ENCODE measurements around the gene KBTBD7. TPM values are rescaled to one million over a fixed set of nuclear protein-coding genes. Genes with fewer than 3 reads are reported as not detected.

KBTBD7 gene
- total and polyA plus RNA-seq, 2 donors (not counting 3 experiments of a cell fraction or from before 2014, with no cell fraction given), result 2.1 to 4.4 TPM

DNA sequence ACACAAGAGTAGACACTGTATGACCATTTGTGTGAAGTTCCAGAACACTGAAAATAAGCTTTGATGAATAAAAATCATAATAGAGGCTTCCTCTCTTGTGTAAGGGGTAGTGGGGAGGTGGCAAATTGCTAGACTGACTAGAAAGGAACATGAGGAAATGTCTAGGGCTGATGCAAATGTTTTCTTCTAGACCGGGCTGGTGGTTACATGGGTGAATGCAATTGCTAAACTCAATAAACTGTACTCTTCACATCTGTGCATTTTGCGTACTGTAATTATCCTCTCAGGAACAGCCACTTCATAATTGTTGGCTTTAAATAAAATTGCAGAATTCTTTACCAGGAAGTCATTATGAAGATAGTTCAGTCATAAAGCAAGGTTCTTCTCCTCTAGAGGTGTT lies 5.2 kb upstream of the KBTBD7 start:
- H3K79me2 ChIP-seq (ENCODE audit: control insufficient read depth, insufficient read depth, low read length), result no peaks in the 10 kb centered on the region
- dilution Hi-C loops (cut with MboI; ENCODE audit: extremely low pct_ligation_motif_present, low sequenced_read_pairs), result no loop called here
- H3K9ac ChIP-seq (replicated peaks; ENCODE audit: extremely low read depth, insufficient read depth, low read length), result no peak overlapping the region
- H3K4me3 ChIP-seq (replicated peaks in 1 of 3; ENCODE audit: insufficient read depth in 1 of 3, low read depth in 1 of 3, low read length in 3 of 3), result no peak overlapping the region
- H4K20me1 ChIP-seq (replicated peaks; ENCODE audit: control insufficient read depth, extremely low read depth, insufficient read depth, low read length), result no peaks in the 10 kb centered on the region
- FAIRE-seq (no peak), DNase-seq (ENCODE audit: low read depth, low spot score) (no peak)
- H2AFZ ChIP-seq (ENCODE audit: low read depth, low read length), result no peak overlapping the region
- peaks cover 4% of the 10 kb centered on the region for H3K4me1 ChIP-seq (ENCODE audit: control insufficient read depth, extremely low read depth, insufficient read depth, low read length)
- no TSS peak for BruUV-seq (replicated peaks)
- ChIA-PET CTCF (interaction anchor here (1.8 kb wide), 1 partner anchor 21 kb away, joined by 8 read pairs; no protein-coding TSS in a partner anchor), POLR2A (no interaction called here)
- no peak overlapping the region for H3K4me2 ChIP-seq (ENCODE audit: insufficient read depth, low read length)
- H3K27ac ChIP-seq (ENCODE audit: insufficient read depth, low read depth, low read length), result no peak overlapping the region
- H3K36me3 ChIP-seq (ENCODE audit: control insufficient read depth in 2 of 2, extremely low read depth in 1 of 2, insufficient read depth in 2 of 2, low read length in 2 of 2), result no peaks in the 10 kb centered on the region
- TF ChIP-seq POLR2AphosphoS5 (IDR thresholded peaks at IDR 0.05; ENCODE audit: insufficient read depth, low read depth, low read length) (no peak), MYC (IDR thresholded peaks at IDR 0.05; ENCODE audit: low read depth, low read length) (no peak), FOS (IDR thresholded peaks at IDR 0.05; ENCODE audit: borderline replicate concordance, insufficient read depth, low read length) (no peak), GATA2 (IDR thresholded peaks at IDR 0.05; ENCODE audit: insufficient read depth, insufficient read length, low read depth, low read length) (no peak), POLR2A (IDR thresholded peaks at IDR 0.05; ENCODE audit: low read depth, low read length) (no peak), JUN (IDR thresholded peaks at IDR 0.05; ENCODE audit: borderline replicate concordance, insufficient read depth, insufficient read length, low read depth) (no peak), EZH2 (IDR thresholded peaks at IDR 0.05; ENCODE audit: borderline replicate concordance, low read depth, low read length, severe bottlenecking) (no peak)
- TF ChIP-seq, protein P1, sequence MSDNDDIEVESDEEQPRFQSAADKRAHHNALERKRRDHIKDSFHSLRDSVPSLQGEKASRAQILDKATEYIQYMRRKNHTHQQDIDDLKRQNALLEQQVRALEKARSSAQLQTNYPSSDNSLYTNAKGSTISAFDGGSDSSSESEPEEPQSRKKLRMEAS (IDR thresholded peaks at IDR 0.05; ENCODE audit: insufficient read depth, insufficient read length), result no peak
- TF ChIP-seq, protein P2, sequence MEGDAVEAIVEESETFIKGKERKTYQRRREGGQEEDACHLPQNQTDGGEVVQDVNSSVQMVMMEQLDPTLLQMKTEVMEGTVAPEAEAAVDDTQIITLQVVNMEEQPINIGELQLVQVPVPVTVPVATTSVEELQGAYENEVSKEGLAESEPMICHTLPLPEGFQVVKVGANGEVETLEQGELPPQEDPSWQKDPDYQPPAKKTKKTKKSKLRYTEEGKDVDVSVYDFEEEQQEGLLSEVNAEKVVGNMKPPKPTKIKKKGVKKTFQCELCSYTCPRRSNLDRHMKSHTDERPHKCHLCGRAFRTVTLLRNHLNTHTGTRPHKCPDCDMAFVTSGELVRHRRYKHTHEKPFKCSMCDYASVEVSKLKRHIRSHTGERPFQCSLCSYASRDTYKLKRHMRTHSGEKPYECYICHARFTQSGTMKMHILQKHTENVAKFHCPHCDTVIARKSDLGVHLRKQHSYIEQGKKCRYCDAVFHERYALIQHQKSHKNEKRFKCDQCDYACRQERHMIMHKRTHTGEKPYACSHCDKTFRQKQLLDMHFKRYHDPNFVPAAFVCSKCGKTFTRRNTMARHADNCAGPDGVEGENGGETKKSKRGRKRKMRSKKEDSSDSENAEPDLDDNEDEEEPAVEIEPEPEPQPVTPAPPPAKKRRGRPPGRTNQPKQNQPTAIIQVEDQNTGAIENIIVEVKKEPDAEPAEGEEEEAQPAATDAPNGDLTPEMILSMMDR (IDR thresholded peaks at IDR 0.05; ENCODE audit: extremely low read depth in 1 of 2, insufficient read depth in 1 of 2, low read depth in 1 of 2, low read length in 2 of 2), result no peak
- no peaks in the 10 kb centered on the region for H3K27me3 ChIP-seq (ENCODE audit: control insufficient read depth in 2 of 2, insufficient read depth in 2 of 2, low read length in 2 of 2)
- intact Hi-C loops (cut with micrococcal nuclease), result loop anchor here (10.0 kb wide), 2 partner anchors 125 to 445 kb away; no protein-coding TSS in a partner anchor
- H3K9me1 ChIP-seq (replicated peaks; ENCODE audit: control insufficient read depth, extremely low read depth, insufficient read depth, low read length), result no peaks in the 10 kb centered on the region
- H3K9me3 ChIP-seq (replicated peaks; ENCODE audit: control insufficient read depth, insufficient read depth, low read length), result no peaks in the 10 kb centered on the region

All from endothelial cell of umbilical vein (primary cell).